Suprapubic skin (tissue), 4 donors: Measurements from ENCODE around the gene MCC. TPM values are rescaled to one million over a fixed set of nuclear protein-coding genes. Genes with fewer than 3 reads are reported as not detected.
"Not testable (repeated sequence)": the region's sequence is repeated elsewhere in the genome, so short reads cannot be mapped to it uniquely, and the experiment has no call there.

Experiments
- DNase-seq, 2 donors: peaks; one replicate each; pipeline ENCODE4 v3.0.0-alpha.2; 2019; ENCODE audit warnings: low spot score in 2 of 2
- H3K27ac ChIP-seq: fragments of 200-600 bp; sonication (generic); one replicate; pipeline ENCODE4 v1.5.1; 2019
- H3K27me3 ChIP-seq: fragments of 200-600 bp; sonication (generic); one replicate; pipeline ENCODE4 v1.5.1; 2019
- H3K36me3 ChIP-seq: fragments of 200-600 bp; sonication (generic); one replicate; pipeline ENCODE4 v1.5.1; 2019
- H3K4me1 ChIP-seq: fragments of 200-600 bp; sonication (generic); one replicate; pipeline ENCODE4 v1.5.1; 2019
- H3K4me3 ChIP-seq: fragments of 200-600 bp; sonication (generic); one replicate; pipeline ENCODE4 v1.5.1; 2019; ENCODE audit warnings: mild to moderate bottlenecking
- H3K9me3 ChIP-seq: fragments of 200-600 bp; sonication (generic); one replicate; pipeline ENCODE4 v1.5.1; 2019
- EP300 ChIP-seq: sonication (generic); formaldehyde crosslinking; IDR thresholded peaks from one replicate; pipeline ENCODE4 v1.6.1; 2017; ENCODE audit warnings: antibody characterized with exemption
- POLR2A ChIP-seq, 2 donors: fragments of 450-650 bp; IDR thresholded peaks; one replicate each; pipeline ENCODE4 v1.6.1; 2017; ENCODE audit warnings: antibody characterized with exemption in 2 of 2, mild to moderate bottlenecking in 2 of 2, moderate library complexity in 2 of 2
- POLR2AphosphoS5 ChIP-seq, 3 donors: sonication (generic); formaldehyde crosslinking; IDR thresholded peaks; one replicate each; pipeline ENCODE4 v1.6.1; 2017; ENCODE audit warnings: antibody characterized with exemption in 3 of 3
- WGBS: methylation state at CpG from one replicate; pipeline ENCODE4 v1.1.5; 2018; 5-methylcytosine and 5-hydroxymethylcytosine counted together
- total RNA-seq, 4 donors: library from RNA; depleted of rRNA; stranded (reverse); fragments of >200 nt; gene quantifications; one replicate each; pipeline ENCODE4 v1.1.0, GENCODE V29; 2016
- TF ChIP-seq, protein P1 (sequence below), 2 donors: fragments of 200-600 bp in 1 of 2; fragments of 450-650 bp in 1 of 2; sonication (generic) in 1 of 2; IDR thresholded peaks; one replicate each; pipeline ENCODE4 v1.5.1; 2016 to 2019; ENCODE audit warnings: antibody characterized with exemption in 2 of 2, mild to moderate bottlenecking in 1 of 2, moderate library complexity in 1 of 2

Gene MCC
- total RNA-seq, 4 donors from 2014 or later: 67.7 to 105 (median 86.6) TPM

DNA sequence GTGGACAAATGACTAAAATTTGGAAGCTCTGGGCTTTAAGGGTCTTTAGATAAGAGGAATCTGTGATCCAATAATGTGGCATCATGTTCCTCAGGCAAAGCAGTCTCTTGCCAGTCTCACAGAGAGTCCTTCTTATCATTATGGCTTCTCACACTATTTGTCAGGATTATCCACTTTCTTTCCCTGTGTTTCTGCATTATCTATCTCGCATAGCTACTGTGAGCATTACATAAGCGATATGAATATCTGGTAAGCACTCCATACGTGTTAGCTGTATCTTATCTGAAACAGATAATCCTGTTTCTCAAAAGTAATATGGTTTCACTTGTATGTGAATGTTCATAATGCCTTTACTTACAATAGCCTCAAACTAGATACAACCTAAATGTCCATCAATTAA, 9.6 kb downstream of the MCC start:
- Histone ChIP-seq H3K36me3 (no peaks in the 10 kb centered on the region), H3K27ac (no peak overlapping the region), H3K4me1 (no peaks in the 10 kb centered on the region), H3K27me3 (no peaks in the 10 kb centered on the region), H3K4me3 (no peak overlapping the region), H3K9me3 (no peaks in the 10 kb centered on the region)
- no peak for DNase-seq
- 85% methylated on average over 3 of the region's 3 CpGs for WGBS
- TF ChIP-seq EP300 (no peak), POLR2AphosphoS5 (IDR thresholded peaks at IDR 0.05) (no peak), POLR2A (IDR thresholded peaks at IDR 0.05) (no peak)
- TF ChIP-seq, protein P1, sequence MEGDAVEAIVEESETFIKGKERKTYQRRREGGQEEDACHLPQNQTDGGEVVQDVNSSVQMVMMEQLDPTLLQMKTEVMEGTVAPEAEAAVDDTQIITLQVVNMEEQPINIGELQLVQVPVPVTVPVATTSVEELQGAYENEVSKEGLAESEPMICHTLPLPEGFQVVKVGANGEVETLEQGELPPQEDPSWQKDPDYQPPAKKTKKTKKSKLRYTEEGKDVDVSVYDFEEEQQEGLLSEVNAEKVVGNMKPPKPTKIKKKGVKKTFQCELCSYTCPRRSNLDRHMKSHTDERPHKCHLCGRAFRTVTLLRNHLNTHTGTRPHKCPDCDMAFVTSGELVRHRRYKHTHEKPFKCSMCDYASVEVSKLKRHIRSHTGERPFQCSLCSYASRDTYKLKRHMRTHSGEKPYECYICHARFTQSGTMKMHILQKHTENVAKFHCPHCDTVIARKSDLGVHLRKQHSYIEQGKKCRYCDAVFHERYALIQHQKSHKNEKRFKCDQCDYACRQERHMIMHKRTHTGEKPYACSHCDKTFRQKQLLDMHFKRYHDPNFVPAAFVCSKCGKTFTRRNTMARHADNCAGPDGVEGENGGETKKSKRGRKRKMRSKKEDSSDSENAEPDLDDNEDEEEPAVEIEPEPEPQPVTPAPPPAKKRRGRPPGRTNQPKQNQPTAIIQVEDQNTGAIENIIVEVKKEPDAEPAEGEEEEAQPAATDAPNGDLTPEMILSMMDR (IDR thresholded peaks at IDR 0.05): no peak

DNA sequence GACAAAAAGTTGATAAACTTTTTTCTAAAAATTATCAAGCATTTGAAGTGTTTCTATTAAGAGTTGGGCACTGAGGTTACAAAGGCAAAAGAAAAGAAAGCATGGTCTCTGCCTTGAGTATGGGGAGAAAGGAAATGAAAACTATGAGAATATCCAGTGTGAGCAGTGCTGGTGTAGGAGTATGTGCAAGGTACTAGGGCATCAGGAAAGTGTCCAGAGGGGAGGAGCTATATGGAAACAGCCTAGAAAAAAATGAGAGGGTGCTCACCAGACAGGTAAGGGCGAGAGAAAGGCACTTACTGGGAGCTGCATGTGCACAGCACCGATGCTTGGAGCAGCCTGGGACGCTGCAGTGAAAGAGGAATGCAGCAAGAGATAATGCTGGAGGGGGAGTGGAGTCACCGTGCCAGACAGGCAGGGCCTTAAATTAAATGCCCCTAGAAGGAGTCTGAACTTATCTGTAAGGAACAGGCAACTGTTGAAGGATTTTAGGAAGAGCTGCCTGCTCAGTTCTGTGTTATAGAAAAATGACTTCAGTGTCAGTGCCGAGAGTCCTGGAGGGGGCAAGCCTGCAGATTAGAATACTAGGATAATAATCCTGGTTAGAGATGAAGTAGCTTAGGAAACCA, 14.0 kb downstream of the MCC start:
- Histone ChIP-seq H3K4me3 (no peak overlapping the region), H3K27ac (no peak overlapping the region), H3K9me3 (no peaks in the 10 kb centered on the region), H3K27me3 (no peaks in the 10 kb centered on the region), H3K4me1 (no peaks in the 10 kb centered on the region), H3K36me3 (no peaks in the 10 kb centered on the region)
- 32% methylated on average over 5 of the region's 5 CpGs for WGBS
- no peak for DNase-seq
- TF ChIP-seq POLR2A (IDR thresholded peaks at IDR 0.05) (no peak), POLR2AphosphoS5 (IDR thresholded peaks at IDR 0.05) (no peak), EP300 (no peak)
- TF ChIP-seq, protein P1 (IDR thresholded peaks at IDR 0.05): no peak

DNA sequence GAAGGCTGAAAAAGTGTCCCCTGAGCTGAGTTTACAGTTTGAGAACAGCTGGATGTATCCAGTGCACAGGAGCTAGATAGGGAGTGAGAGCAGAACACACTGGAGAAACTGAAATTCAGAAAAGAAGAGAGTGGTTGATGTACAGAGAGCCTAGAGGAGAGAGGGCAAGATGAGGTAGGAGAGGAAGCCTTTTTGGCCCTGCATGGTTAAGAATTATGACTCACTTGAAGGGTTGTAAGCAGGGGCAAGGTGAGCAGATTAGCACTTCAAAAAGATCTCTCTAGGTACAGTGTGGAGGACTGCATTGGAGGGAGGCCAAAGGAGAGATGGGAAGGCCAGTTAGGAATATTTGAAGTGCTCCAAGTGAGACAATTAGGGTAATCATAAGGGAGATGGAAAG, 25.2 kb downstream of the MCC start:
- H3K4me1 ChIP-seq: no peaks in the 10 kb centered on the region
- TF ChIP-seq, protein P1 (IDR thresholded peaks at IDR 0.05): no peak
- no peak for TF ChIP-seq POLR2A (IDR thresholded peaks at IDR 0.05)
- no peak for TF ChIP-seq POLR2AphosphoS5 (IDR thresholded peaks at IDR 0.05)
- no peak for TF ChIP-seq EP300
- no peak for DNase-seq
- H3K36me3 ChIP-seq: no peaks in the 10 kb centered on the region
- H3K4me3 ChIP-seq: no peak overlapping the region
- H3K9me3 ChIP-seq: no peaks in the 10 kb centered on the region
- H3K27me3 ChIP-seq: no peaks in the 10 kb centered on the region
- no peak overlapping the region for H3K27ac ChIP-seq

DNA sequence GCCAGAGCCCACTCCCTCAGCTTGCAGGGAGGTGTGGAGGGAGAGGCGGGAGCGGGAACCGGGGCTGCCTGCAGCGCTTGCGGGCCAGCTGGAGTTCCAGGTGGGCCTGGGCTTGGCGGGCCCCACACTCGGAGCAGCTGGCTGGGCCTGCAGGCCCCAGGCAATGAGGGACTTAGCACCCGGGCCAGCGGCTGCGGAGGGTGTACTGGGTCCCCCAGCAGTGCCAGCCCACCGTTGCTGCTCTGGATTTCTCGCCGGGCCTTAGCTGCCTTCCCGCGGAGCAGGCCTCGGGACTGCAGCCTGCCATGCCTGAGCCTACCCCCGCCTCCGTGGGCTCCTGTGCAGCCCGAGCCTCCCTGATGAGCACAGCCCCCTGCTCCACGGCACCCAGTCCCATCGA, 31.1 kb downstream of the MCC start:
- H3K36me3 ChIP-seq, H3K27ac ChIP-seq, DNase-seq, H3K4me3 ChIP-seq, H3K4me1 ChIP-seq, H3K9me3 ChIP-seq, H3K27me3 ChIP-seq: not testable (repeated sequence)
- WGBS: 96% methylated on average over 9 of the region's 21 CpGs

DNA sequence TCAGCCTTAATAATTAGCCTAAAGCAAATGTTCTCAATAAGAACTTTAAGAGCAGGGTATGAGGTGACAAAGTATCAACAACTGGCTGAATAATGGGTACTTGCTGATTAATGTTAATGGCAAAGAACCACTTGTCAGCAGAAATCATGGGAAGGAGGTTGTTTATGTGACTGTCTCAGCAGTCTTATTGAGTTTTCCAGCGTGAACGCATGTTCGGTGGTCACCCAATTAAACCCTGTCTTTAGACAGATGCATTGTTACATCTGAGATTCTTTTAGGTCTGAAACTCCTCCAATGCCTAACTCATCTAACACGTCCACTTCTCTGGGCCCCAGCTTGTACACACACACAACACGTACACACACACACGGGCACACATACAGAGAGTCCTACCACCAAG, 35.3 kb downstream of the MCC start:
- Histone ChIP-seq H3K27ac (no peak overlapping the region), H3K4me1 (no peaks in the 10 kb centered on the region), H3K36me3 (no peaks in the 10 kb centered on the region), H3K27me3 (no peaks in the 10 kb centered on the region), H3K9me3 (no peaks in the 10 kb centered on the region), H3K4me3 (no peak overlapping the region)
- WGBS: 90% methylated on average over 6 of the region's 6 CpGs
- no peak for DNase-seq
- TF ChIP-seq POLR2AphosphoS5 (IDR thresholded peaks at IDR 0.05) (no peak), EP300 (no peak), POLR2A (IDR thresholded peaks at IDR 0.05) (no peak)
- TF ChIP-seq, protein P1 (IDR thresholded peaks at IDR 0.05): no peak

DNA sequence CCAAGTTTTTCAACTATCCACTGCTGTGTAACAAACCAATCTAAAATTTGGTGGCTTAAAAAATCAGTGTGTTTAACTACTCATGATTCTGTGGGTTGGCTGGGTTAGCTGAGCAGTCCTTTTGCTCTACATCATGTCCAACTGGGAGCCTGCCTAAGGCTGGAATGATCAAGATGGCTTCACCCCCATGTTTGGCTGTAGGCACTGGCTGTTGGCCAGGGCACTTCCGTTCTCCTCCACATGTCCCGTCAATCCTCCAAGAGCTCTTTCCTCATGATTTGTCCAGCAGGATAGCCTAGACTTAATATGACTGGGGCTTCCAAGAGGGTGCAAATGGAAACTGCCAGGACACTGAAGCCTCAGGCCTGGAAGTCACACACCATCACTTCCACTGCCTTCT, 36.5 kb downstream of the MCC start:
- TF ChIP-seq POLR2AphosphoS5 (IDR thresholded peaks at IDR 0.05): no peak
- no peak for TF ChIP-seq POLR2A (IDR thresholded peaks at IDR 0.05)
- no peak for TF ChIP-seq EP300
- TF ChIP-seq, protein P1 (IDR thresholded peaks at IDR 0.05): no peak
- Histone ChIP-seq H3K4me1 (no peaks in the 10 kb centered on the region), H3K9me3 (no peaks in the 10 kb centered on the region), H3K36me3 (no peaks in the 10 kb centered on the region), H3K27ac (no peak overlapping the region), H3K4me3 (no peak overlapping the region), H3K27me3 (no peaks in the 10 kb centered on the region)
- WGBS: 37% methylated on average over 2 of the region's 2 CpGs
- no peak for DNase-seq
